C4-2B (cell line): Measurements from ENCODE around the gene DHRS3.

Experiments used
- ZFX ChIP-seq: fragments of 450-650 bp; IDR thresholded peaks from 2 replicates; pipeline ENCODE4 v1.6.1; 2017
- TF ChIP-seq, protein P1 (sequence below): fragments of 450-650 bp; conservative IDR thresholded peaks from 2 replicates; pipeline ENCODE4 v1.5.1; 2017; ENCODE audit warnings: mild to moderate bottlenecking

DNA sequence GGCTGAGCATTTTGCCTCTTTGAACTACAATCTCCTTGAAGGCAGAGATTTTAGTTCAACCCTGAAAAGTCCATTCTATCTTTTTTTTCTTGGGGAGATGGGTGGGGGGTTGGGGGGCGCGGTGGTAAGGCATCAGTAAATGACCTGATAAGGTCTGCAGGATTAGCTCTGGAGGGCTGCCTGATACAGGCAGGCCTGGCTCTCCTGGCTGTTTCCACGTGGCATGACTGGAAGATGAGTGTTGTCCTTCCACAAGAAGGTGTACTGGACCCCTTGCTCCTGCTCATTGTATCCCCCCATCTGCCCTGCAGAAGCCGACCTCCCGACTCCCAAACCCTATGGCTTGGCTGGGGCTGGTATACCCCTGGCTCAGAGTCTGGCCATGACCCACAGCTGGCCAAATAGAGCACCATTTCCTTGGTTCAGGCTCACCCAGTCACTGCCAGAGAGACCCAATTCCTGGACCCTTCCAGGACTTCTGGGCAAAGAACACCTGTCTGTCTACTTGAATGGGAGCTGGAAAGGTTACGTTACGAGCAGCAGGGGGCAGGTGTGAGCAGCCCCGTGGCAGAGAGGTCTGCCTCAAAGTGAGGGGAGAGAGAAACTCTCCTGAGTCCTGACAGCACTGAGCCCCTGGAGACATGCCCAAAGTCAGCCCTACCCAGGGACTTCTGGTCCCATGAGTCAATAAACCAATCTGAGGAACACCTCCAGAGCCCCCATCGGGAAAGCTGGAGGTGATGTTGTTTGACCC lies 17.0 kb downstream of the DHRS3 start:
- TF ChIP-seq, protein P1, sequence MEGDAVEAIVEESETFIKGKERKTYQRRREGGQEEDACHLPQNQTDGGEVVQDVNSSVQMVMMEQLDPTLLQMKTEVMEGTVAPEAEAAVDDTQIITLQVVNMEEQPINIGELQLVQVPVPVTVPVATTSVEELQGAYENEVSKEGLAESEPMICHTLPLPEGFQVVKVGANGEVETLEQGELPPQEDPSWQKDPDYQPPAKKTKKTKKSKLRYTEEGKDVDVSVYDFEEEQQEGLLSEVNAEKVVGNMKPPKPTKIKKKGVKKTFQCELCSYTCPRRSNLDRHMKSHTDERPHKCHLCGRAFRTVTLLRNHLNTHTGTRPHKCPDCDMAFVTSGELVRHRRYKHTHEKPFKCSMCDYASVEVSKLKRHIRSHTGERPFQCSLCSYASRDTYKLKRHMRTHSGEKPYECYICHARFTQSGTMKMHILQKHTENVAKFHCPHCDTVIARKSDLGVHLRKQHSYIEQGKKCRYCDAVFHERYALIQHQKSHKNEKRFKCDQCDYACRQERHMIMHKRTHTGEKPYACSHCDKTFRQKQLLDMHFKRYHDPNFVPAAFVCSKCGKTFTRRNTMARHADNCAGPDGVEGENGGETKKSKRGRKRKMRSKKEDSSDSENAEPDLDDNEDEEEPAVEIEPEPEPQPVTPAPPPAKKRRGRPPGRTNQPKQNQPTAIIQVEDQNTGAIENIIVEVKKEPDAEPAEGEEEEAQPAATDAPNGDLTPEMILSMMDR = no peak
- TF ChIP-seq ZFX = no peak
